ENCODE measurements around the gene APPL2. TPM values are rescaled to one million over a fixed set of nuclear protein-coding genes. Genes with fewer than 3 reads are reported as not detected.
"Not testable (repeated sequence)": the region's sequence is repeated elsewhere in the genome, so short reads cannot be mapped to it uniquely, and the experiment has no call there.

Gene APPL2
- total RNA-seq, 1 donor from 2014 or later: 16.2 TPM

GRCh38 chr12:105204916-105205315 is 31.1 kb downstream of the APPL2 start:
- DNase-seq (no peak), ATAC-seq (no peak)
- intact Hi-C loops (cut with micrococcal nuclease): no loop called here

GRCh38 chr12:105204127-105204526 is 31.8 kb downstream of the APPL2 start:
- no peak for ATAC-seq
- DNase-seq: no peak
- intact Hi-C loops (cut with micrococcal nuclease): no loop called here

DNA sequence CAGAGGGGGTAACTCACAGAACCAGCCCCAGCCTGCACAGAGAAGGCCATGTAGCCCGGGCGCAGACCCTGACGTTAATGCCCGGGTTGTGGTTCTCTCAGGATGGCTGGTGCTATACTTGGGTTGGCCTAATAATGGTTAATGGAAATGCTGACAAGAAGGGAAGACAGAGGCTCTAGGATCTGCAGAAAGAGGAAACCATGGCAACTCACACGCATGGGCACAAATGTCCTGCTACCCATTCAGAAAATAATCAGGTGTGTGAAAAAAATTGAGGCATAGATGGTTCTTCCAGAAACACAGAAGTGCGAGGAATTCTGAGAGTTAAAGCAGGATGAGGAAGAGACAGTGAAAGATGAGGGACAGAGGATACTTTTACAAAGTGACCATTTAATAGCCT is 33.8 kb downstream of the APPL2 start:
- DNase-seq: no peak
- intact Hi-C loops (cut with micrococcal nuclease): no loop called here
- no peak for ATAC-seq

DNA sequence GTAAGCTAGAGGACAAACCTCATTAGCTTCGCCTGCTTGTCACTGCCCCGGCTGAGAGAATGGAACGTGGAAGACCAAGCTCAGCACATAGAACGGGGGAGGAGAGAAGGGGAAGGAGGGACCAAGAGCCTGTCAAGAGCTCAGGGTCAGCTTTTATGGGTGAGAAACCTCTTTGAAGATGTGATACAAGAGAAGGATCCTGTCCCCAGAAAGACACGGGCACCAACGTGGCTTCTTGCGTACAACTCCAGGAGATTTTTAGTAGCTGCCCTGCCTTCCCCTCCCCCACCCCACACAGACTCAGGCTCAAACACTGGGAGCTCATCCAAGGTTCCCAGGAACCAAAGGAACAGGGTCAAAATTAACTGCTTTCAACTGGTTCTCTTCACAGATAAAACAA is 34.7 kb downstream of the APPL2 start:
- DNase-seq (no peak), ATAC-seq (peak; percentile 58)
- intact Hi-C loops (cut with micrococcal nuclease): no loop called here

DNA sequence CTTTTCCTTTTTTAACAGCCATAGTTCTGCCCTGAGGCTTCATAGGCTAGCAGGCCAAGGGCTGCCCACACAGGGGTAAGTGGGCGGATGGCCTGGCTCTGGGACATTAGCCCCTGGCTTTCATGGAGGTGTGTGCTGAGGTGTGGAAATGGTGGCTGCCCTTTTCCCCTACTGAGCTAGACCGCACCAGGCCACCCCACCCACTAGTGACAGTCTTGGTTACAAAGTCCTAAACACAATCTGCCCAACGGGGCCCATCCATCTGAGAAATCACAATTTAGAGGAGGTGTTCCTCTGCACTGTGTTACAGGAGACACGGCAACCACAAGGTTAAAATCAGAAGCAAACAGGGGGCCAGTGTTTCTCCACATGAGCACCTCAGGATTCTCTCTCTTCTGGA is 35.6 kb downstream of the APPL2 start:
- intact Hi-C loops (cut with micrococcal nuclease): no loop called here
- ATAC-seq: no peak
- no peak for DNase-seq

DNA sequence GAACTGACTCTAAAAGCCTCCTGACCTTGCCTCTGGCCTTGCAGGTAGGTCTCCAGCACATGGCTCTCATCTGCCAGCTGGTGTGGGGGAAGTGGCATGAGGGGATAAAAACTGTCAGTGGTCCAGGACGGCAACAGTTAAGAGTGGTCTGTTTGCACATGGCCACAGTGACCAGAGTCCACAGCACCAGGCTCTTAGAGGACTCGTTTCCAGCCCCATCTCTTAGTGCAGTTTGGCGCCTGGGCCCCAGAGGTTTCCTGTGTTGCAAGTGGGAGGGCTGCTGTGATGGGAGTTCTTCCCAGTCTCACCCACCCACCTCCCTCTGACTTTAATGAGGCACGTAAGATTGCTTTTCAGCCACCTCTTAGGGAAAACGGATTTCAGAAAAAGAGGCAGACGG is 37.0 kb downstream of the APPL2 start:
- ATAC-seq (no peak), DNase-seq (no peak)
- intact Hi-C loops (cut with micrococcal nuclease): no loop called here

GRCh38 chr12:105196090-105196489 is 39.9 kb downstream of the APPL2 start:
- DNase-seq: no peak
- intact Hi-C loops (cut with micrococcal nuclease): no loop called here
- no peak for ATAC-seq

GRCh38 chr12:105194947-105195346 is 41.0 kb downstream of the APPL2 start:
- DNase-seq (no peak), ATAC-seq (no peak)
- intact Hi-C loops (cut with micrococcal nuclease): no loop called here

DNA sequence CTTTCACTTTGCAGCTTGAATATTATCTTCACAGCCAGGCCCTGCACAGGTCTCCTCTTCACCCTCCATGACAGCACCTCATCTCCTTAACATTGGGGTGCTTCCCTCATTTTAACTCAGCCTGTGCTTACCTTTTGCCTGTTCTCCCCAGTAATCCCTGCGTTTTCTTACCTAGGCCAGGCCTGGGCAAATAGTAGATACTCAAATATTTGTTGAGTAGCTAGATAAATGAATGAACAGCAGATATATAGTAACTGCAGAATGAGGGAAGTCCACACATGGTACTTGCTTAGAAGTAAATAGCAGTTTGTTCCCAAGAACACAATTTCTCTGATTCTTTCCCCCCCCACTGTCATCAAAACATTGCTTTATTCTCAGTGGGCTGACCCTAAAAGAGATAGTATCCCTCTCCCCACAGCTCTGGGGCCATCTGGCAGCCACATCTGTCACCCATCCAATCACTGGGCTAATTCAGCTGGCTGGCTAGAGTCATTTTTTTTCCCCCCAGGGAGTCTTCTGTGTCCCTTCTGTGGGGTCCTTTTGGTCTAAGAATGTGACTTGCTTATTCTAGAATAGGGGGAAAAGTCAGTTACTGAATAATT is 43.2 kb downstream of the APPL2 start:
- ATAC-seq (no peak), DNase-seq (no peak)
- intact Hi-C loops (cut with micrococcal nuclease): no loop called here

DNA sequence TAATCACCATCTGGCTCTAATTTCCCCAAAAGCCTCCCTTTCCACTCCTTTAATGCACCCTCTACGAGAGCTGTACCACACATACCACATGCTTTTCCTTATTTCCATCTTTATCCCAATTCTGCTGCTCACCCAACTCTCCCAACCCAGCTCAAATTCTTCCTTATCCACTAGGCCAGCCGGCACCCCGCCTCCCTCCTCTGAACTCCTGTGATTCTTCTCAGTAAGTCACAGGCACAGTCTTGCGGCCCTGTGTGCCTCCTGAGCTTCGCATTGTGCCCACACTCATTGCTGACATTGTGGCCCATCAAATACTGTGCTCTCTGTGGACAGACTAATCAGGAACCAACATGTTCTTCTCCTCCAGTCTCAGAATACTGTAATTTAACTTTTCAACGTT is 45.4 kb downstream of the APPL2 start:
- intact Hi-C loops (cut with micrococcal nuclease): no loop called here
- DNase-seq: no peak
- ATAC-seq: no peak

- no peak for ATAC-seq
- DNase-seq: no peak
Measured at GRCh38 chr12:105189293-105189692, 46.7 kb downstream of the APPL2 start.

DNA sequence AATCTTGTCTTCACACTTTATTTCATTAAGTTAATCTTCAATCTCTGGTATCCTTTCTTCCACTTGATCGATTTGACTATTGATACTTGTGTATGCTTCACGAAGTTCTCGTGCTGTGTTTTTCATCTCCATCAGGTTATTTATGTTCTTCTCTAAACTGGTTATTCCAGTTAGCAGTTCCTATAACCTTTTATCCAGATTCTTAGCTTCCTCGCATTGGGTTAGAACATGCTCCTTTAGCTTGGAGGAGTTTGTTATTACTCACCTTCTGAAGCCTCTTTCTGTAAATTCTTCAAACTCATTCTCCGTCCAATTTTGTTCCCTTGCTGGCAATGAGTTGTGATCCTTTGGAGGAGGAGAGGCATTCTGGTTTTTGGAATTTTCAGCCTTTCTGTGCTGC is 52.0 kb downstream of the APPL2 start:
- DNase-seq; intact Hi-C loops (cut with micrococcal nuclease); ATAC-seq: not testable (repeated sequence)

More at GRCh38 chr12:105189293-105189692, 46.7 kb downstream of the APPL2 start:
- intact Hi-C loops (cut with micrococcal nuclease): no loop called here

DNA sequence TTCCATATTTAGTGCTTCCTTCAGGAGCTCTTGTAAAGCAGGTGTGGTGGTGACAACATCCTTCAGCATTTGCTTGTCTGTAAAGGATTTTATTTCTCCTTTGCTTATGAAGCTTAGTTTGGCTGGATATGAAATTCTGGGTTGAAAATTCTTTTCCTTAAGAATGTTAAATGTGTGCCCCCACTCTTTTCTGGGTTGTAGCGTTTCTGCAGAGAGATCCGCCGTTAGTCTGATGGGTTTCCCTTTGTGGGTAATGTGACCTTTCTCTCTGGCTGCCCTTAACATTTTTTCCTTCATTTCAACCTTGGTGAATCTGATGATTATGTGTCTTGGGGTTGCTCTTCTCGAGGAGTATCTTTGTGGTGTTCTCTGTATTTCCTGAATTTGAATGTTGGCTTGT is 52.6 kb downstream of the APPL2 start:
- intact Hi-C loops (cut with micrococcal nuclease); ATAC-seq; DNase-seq: not testable (repeated sequence)

DNA sequence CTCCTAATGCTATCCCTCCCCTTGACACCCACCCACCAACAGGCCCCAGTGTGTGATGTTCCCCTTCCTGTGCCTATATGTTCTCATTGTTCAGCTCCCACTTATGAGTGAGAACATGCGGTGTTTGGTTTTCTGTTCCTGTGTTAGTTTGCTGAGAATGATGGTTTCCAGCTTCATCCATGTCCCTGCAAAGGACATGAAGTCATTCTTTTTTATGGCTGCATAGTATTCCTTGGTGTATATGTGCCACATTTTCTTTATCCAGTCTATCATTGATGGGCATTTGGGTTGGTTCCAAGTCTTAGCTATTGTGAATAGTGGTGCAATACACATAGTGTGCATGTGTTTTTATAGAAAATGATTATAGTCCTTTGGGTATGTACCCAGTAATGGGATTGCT is 56.9 kb downstream of the APPL2 start:
- intact Hi-C loops (cut with micrococcal nuclease); ATAC-seq; DNase-seq: not testable (repeated sequence)

DNA sequence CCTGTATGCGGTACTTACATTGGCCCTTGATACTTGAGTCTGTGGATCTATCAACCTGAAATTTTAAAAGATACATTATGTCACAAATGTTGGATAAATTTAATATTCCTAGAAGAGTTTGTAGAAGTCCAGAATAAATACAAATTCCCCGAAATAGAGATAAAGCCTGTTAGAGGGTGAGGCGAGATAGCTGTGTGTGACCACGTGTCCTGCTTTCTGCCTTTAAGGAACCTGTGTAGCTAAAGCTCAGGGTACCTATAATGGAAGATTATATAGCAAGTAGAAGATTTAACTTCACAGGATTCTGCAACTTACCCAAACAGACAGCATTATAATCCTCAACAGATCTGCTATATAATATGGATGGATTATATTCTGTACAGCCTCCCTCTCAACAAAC is 58.8 kb downstream of the APPL2 start:
- DNase-seq (no peak), ATAC-seq (no peak)
- intact Hi-C loops (cut with micrococcal nuclease): no loop called here

DNA sequence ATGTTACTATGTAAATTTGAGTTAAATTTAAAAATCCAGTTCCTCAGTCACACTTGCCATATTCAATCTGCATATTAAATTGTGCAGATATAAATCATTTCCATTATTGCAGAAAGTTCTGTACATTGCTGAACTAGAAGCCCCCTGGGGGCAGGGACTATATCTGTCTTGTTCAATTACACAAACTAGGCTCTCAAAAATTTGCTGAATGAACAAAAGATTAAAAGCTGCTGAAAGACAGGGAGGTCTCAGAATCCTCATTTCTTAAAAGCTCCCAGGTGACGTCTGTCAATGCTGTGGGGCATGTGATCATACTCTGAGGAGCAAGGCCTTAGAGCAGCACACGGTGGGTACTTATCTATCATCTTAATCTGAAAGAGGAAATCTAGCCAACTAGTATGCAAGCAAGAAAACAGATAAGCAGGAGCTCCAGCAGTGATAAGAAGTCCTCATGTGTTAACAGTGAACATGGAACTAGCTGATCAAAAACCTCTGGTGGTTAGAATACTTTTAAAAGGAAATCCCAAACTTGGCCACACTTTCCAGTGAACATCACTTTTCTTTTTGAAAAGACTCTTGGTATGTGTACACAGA is 60.5 kb downstream of the APPL2 start:
- intact Hi-C loops (cut with micrococcal nuclease): no loop called here
- no peak for DNase-seq
- ATAC-seq: no peak

DNA sequence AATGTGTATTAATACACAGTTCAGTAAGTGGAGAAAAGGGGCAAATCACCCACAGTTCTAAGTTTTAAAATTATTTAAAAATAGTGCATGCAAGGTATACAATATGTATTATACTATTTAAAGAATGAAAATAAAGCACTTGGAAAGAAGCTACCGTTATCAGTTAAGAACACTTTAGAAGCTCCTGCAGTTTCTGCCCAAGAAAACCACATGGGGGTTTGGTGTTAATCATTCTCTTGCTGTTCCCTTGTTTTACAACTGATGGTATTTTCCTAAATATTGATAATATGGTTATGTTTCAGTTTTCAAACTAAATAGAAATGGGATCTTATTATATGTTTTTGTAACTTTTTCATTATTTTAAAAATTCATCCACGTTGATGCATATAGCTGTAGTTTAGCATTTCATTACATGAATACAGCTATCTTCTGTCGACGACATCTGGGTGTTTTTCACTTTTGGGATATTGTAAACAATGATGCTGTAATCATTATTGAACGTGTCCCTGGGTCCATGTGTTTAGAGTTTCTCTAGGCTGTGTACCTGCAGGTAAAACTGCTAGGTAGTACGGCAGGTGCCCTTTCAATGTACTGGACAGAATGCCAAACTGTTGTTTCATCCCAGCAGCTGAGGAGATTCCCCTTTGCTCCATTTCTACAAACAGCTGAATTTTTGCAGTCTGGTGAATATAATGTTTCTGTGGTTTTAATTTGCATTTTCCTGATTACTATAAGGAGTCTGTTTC is 64.1 kb downstream of the APPL2 start:
- ATAC-seq (no peak), DNase-seq (no peak)
- intact Hi-C loops (cut with micrococcal nuclease): no loop called here

- intact Hi-C loops (cut with micrococcal nuclease): no loop called here
- ATAC-seq: no peak
- DNase-seq: no peak
Measured at GRCh38 chr12:105170139-105170538, 65.8 kb downstream of the APPL2 start.

DNA sequence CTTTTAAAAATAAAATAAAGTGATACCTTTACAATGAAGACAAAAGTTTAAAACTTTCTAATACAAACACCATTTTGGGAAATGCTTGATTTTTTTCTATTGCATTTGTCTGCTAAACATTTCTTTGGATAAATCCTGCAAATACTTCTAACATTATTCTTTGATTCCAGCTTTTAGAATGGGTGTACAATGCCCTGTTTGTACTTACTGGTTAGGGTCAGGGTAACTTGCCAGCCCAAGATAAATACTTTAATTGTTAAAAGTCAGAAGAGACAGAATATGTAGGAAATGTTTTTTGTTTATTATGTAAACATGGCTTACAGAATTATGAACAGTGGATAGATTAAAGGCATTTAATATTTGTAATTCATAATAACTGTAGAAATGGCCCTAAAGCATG is 68.0 kb downstream of the APPL2 start:
- DNase-seq (no peak), ATAC-seq (no peak)
- intact Hi-C loops (cut with micrococcal nuclease): no loop called here

- DNase-seq: no peak
- intact Hi-C loops (cut with micrococcal nuclease): no loop called here
- ATAC-seq: no peak
Measured at GRCh38 chr12:105167346-105167745, 68.6 kb downstream of the APPL2 start.

DNA sequence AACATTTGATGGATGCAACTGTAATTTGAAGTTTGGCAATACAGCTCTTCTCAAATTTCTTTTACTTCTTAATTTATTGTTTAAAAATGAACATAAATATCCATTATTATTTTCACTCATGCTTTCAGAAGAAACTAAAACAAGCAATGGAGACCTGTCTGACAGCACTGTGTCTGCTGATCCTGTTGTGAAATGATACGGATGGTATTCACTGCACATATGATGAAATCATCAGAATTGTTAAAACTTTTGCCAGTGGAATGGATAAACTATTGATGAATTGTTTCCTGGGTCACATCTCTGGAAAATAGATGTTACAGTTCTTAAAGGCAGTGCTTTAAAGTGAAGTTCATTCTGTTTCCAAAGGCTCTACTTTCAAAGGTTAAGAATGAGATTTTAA is 69.2 kb downstream of the APPL2 start:
- ATAC-seq (no peak), DNase-seq (no peak)
- intact Hi-C loops (cut with micrococcal nuclease): no loop called here

Measured in left ventricle myocardium superior (tissue), 1 donor.